ENCODE results near the gene SPEM2. TPM values are rescaled to one million over a fixed set of nuclear protein-coding genes. Genes with fewer than 3 reads are reported as not detected.

Gene SPEM2
- total RNA-seq, 1 donor from 2014 or later, result not detected

GRCh38 chr17:7383371-7383741, 42.1 kb upstream of the SPEM2 start:
- DNase-seq (ENCODE audit: extremely low spot score, unreplicated experiment), result no peak
- Mint-ChIP-seq H3K4me1 (ENCODE audit: unreplicated experiment) (peaks cover 10% of the 10 kb centered on the region), H3K9me3 (ENCODE audit: unreplicated experiment) (peaks cover 7% of the 10 kb centered on the region), H3K4me3 (ENCODE audit: unreplicated experiment) (no peak overlapping the region), H3K27ac (ENCODE audit: unreplicated experiment) (no peak overlapping the region), H3K27me3 (ENCODE audit: unreplicated experiment) (peaks cover 37% of the 10 kb centered on the region), H3K36me3 (ENCODE audit: unreplicated experiment) (peaks cover 7% of the 10 kb centered on the region)
- TF ChIP-seq CTCF (IDR thresholded peaks at IDR 0.05), result no peak

- peaks cover 7% of the 10 kb centered on the region for H3K9me3 Mint-ChIP-seq (ENCODE audit: unreplicated experiment)
- peaks cover 10% of the 10 kb centered on the region for H3K4me1 Mint-ChIP-seq (ENCODE audit: unreplicated experiment)
- no peak for TF ChIP-seq CTCF (IDR thresholded peaks at IDR 0.05)
- DNase-seq (ENCODE audit: extremely low spot score, unreplicated experiment), result no peak
- H3K36me3 Mint-ChIP-seq (ENCODE audit: unreplicated experiment), result peaks cover 7% of the 10 kb centered on the region
- H3K27me3 Mint-ChIP-seq (ENCODE audit: unreplicated experiment), result peaks cover 37% of the 10 kb centered on the region
- H3K4me3 Mint-ChIP-seq (ENCODE audit: unreplicated experiment), result peak overlapping the region; percentile 57
- no peak overlapping the region for H3K27ac Mint-ChIP-seq (ENCODE audit: unreplicated experiment)
Observed at GRCh38 chr17:7383742-7384488, 41.5 kb upstream of the SPEM2 start.

GRCh38 chr17:7384489-7385081, 40.8 kb upstream of the SPEM2 start:
- Mint-ChIP-seq H3K27ac (ENCODE audit: unreplicated experiment) (no peak overlapping the region), H3K36me3 (ENCODE audit: unreplicated experiment) (peaks cover 7% of the 10 kb centered on the region), H3K4me1 (ENCODE audit: unreplicated experiment) (peaks cover 10% of the 10 kb centered on the region), H3K9me3 (ENCODE audit: unreplicated experiment) (peaks cover under 1% of the 10 kb centered on the region), H3K4me3 (ENCODE audit: unreplicated experiment) (peak overlapping the region; percentile 57), H3K27me3 (ENCODE audit: unreplicated experiment) (peaks cover 31% of the 10 kb centered on the region)
- no peak for DNase-seq (ENCODE audit: extremely low spot score, unreplicated experiment)
- no peak for TF ChIP-seq CTCF (IDR thresholded peaks at IDR 0.05)

GRCh38 chr17:7388856-7389255, 36.6 kb upstream of the SPEM2 start:
- H3K27ac Mint-ChIP-seq (ENCODE audit: unreplicated experiment), result no peak overlapping the region
- no peaks in the 10 kb centered on the region for H3K9me3 Mint-ChIP-seq (ENCODE audit: unreplicated experiment)
- peaks cover 13% of the 10 kb centered on the region for H3K36me3 Mint-ChIP-seq (ENCODE audit: unreplicated experiment)
- H3K27me3 Mint-ChIP-seq (ENCODE audit: unreplicated experiment), result no peaks in the 10 kb centered on the region
- H3K4me3 Mint-ChIP-seq (ENCODE audit: unreplicated experiment), result no peak overlapping the region
- TF ChIP-seq CTCF (IDR thresholded peaks at IDR 0.05), result no peak
- no peak for DNase-seq (ENCODE audit: extremely low spot score, unreplicated experiment)
- peaks cover 3% of the 10 kb centered on the region for H3K4me1 Mint-ChIP-seq (ENCODE audit: unreplicated experiment)

Data from osteocyte (in vitro differentiated cells).